Upper lobe of left lung (tissue), 6 donors: Measurements from ENCODE around the gene CD200R1. TPM values are rescaled to one million over a fixed set of nuclear protein-coding genes. Genes with fewer than 3 reads are reported as not detected.

Experiments
- ATAC-seq, 2 donors: fragments of 200-7000 bp; cut with Tn5 transposase; one replicate each; pipeline ENCODE4 v1.9.1; 2022; ENCODE audit warnings: mild to moderate bottlenecking in 2 of 2, moderate library complexity in 2 of 2; ENCODE audit not compliant: low FRiP score in 2 of 2
- DNase-seq, 2 donors: peaks; one replicate each; pipeline ENCODE4 v3.0.0-alpha.2; 2019 to 2020
- H3K27ac ChIP-seq, 4 donors: fragments of 200-600 bp; sonication (generic); one replicate each; pipeline ENCODE4 v1.5.1; 2016 to 2019
- H3K27me3 ChIP-seq, 4 donors: fragments of 200-600 bp; sonication (generic); one replicate each; pipeline ENCODE4 v1.5.1; 2017 to 2019
- H3K36me3 ChIP-seq, 4 donors: fragments of 200-600 bp; sonication (generic); one replicate each; pipeline ENCODE4 v1.5.1; 2016 to 2019
- H3K4me1 ChIP-seq, 4 donors: fragments of 200-600 bp; sonication (generic); one replicate each; pipeline ENCODE4 v1.5.1; 2018 to 2019
- H3K4me3 ChIP-seq, 4 donors: fragments of 200-600 bp; sonication (generic); one replicate each; pipeline ENCODE4 v1.5.1; 2017 to 2019; ENCODE audit warnings: mild to moderate bottlenecking in 2 of 4, moderate library complexity in 1 of 4
- H3K9me3 ChIP-seq, 4 donors: fragments of 200-600 bp; sonication (generic); one replicate each; pipeline ENCODE4 v1.5.1; 2018 to 2019
- CTCF ChIP-seq, 6 experiments: fragments of 450-650 bp in 4 of 6; fragments of 200-600 bp in 2 of 6; sonication (generic) in 2 of 6; IDR thresholded peaks; one replicate each; pipeline ENCODE4 v1.5.1; 2016 to 2019; ENCODE audit warnings: antibody characterized with exemption in 6 of 6
- EP300 ChIP-seq, 4 donors: sonication (generic); formaldehyde crosslinking; IDR thresholded peaks; one replicate each; pipeline ENCODE4 v1.5.1; 2017; ENCODE audit warnings: antibody characterized with exemption in 4 of 4, control low read depth in 2 of 4
- POLR2A ChIP-seq, 4 donors: fragments of 450-650 bp; IDR thresholded peaks; one replicate each; pipeline ENCODE4 v1.5.1; 2016 to 2017; ENCODE audit warnings: antibody characterized with exemption in 4 of 4, mild to moderate bottlenecking in 2 of 4
- POLR2AphosphoS5 ChIP-seq, 2 donors: sonication (generic); formaldehyde crosslinking; IDR thresholded peaks; one replicate each; pipeline ENCODE4 v1.5.1; 2017; ENCODE audit warnings: antibody characterized with exemption in 2 of 2
- WGBS, 2 donors: methylation state at CpG; one replicate each; pipeline ENCODE4 v1.1.5; 2017 to 2018; 5-methylcytosine and 5-hydroxymethylcytosine counted together
- total RNA-seq, 6 donors: library from RNA; depleted of rRNA in 4 of 6; stranded (reverse); fragments of >200 nt in 4 of 6; gene quantifications; one replicate each; pipeline versions ENCODE4 v1.1.0 to v1.2.1, GENCODE V29; 2016 to 2021
- donor health status: DM: no; HTN: no; CAD: no; lungs with moderate emphysema.
- donor health status: DM: no; HTN: yes; CAD: no; lungs with severe emphysema.

The CD200R1 gene
- total RNA-seq, 6 donors from 2014 or later = under 0.01 to 2.5 (median 1.1) TPM; not detected in 1

- WGBS, 2 donors = 79 to 81% methylated on average over 4 of the region's 4 CpGs
- peaks cover 3 to 74% (median 32%) of the 10 kb centered on the region in 4 donors for H3K36me3 ChIP-seq
These were observed 25.8 kb upstream of the CD200R1 start for GRCh38 chr3:113000691-113001090.

GRCh38 chr3:112995800-112996199, 20.9 kb upstream of the CD200R1 start:
- no peak for ATAC-seq
- Histone ChIP-seq H3K27ac (no peak overlapping the region), H3K4me3 (no peak overlapping the region), H3K27me3 (no peaks in the 10 kb centered on the region), H3K36me3 (peaks cover 0 to 27% (median 14%) of the 10 kb centered on the region in 4 donors), H3K9me3 (no peaks in the 10 kb centered on the region), H3K4me1 (peaks cover 12 to 18% (median 16%) of the 10 kb centered on the region in 4 donors)
- TF ChIP-seq CTCF (IDR thresholded peaks at IDR 0.05) = no peak
- no peak for TF ChIP-seq POLR2AphosphoS5 (IDR thresholded peaks at IDR 0.05)
- TF ChIP-seq EP300 (IDR thresholded peaks at IDR 0.05) = no peak
- TF ChIP-seq POLR2A (IDR thresholded peaks at IDR 0.05) = no peak
- no peak for DNase-seq
- 94 to 96% methylated on average over 4 of the region's 4 CpGs for WGBS, 2 donors

More at GRCh38 chr3:113000691-113001090, 25.8 kb upstream of the CD200R1 start:
- ATAC-seq (no peak), DNase-seq (no peak)
- TF ChIP-seq CTCF (IDR thresholded peaks at IDR 0.05) (no peak), POLR2AphosphoS5 (IDR thresholded peaks at IDR 0.05) (no peak), POLR2A (IDR thresholded peaks at IDR 0.05) (no peak), EP300 (IDR thresholded peaks at IDR 0.05) (no peak)
- H3K27ac ChIP-seq = no peak overlapping the region
- no peak overlapping the region for H3K4me3 ChIP-seq
- no peaks in the 10 kb centered on the region for H3K4me1 ChIP-seq
- H3K27me3 ChIP-seq = no peaks in the 10 kb centered on the region
- no peaks in the 10 kb centered on the region for H3K9me3 ChIP-seq

GRCh38 chr3:112990672-112991602, 16.0 kb upstream of the CD200R1 start, which contains the start of gene GTPBP8:
GTPBP8 (plus strand) TSS chr3:112990984; CDS start chr3:112991000, 16 bp downstream.
- TF ChIP-seq POLR2A (IDR thresholded peaks at IDR 0.05) (peak; percentile 12 to 97 (median 94)), POLR2AphosphoS5 (IDR thresholded peaks at IDR 0.05) (peak; percentile 17 to 86), CTCF (IDR thresholded peaks at IDR 0.05) (peak in 2 of 6 experiments; percentile 33 to 37), EP300 (IDR thresholded peaks at IDR 0.05) (peak in 1 of 4 donors; percentile 54)
- Histone ChIP-seq H3K9me3 (no peaks in the 10 kb centered on the region), H3K4me3 (peak within 1 kb of the TSS; percentile 65 to 77 (median 73)), H3K27me3 (no peaks in the 10 kb centered on the region), H3K4me1 (peaks cover 12 to 22% (median 18%) of the 10 kb centered on the region in 4 donors), H3K27ac (peak within 1 kb of the TSS; percentile 91 to 98 (median 96)), H3K36me3 (no peaks in the 10 kb centered on the region)
- DNase-seq (peak; percentile 94 to 97), ATAC-seq (peak; percentile 98 to 99)
- WGBS, 2 donors = 1 to 2% methylated on average over 36 to 64 of the region's 70 CpGs

- Histone ChIP-seq H3K9me3 (no peaks in the 10 kb centered on the region), H3K4me1 (peaks cover 12 to 27% (median 22%) of the 10 kb centered on the region in 4 donors), H3K27ac (no peak overlapping the region), H3K4me3 (no peak overlapping the region), H3K27me3 (no peaks in the 10 kb centered on the region), H3K36me3 (no peaks in the 10 kb centered on the region)
- no peak for TF ChIP-seq POLR2A (IDR thresholded peaks at IDR 0.05)
- no peak for TF ChIP-seq EP300 (IDR thresholded peaks at IDR 0.05)
- TF ChIP-seq CTCF (IDR thresholded peaks at IDR 0.05) = no peak
- no peak for TF ChIP-seq POLR2AphosphoS5 (IDR thresholded peaks at IDR 0.05)
- ATAC-seq = no peak
- 90 to 93% methylated on average over 3 to 9 of the region's 9 CpGs for WGBS, 2 donors
- peak in 1 of 2 donors; percentile 4 for DNase-seq
These were observed 12.9 kb upstream of the CD200R1 start for GRCh38 chr3:112987710-112988334.
